K562 (cell line): ENCODE results near the gene PIM3. TPM values are rescaled to one million over a fixed set of nuclear protein-coding genes. Genes with fewer than 3 reads are reported as not detected.

Experiments
- ATAC-seq: fragments of 200-7000 bp; cut with Tn5 transposase; 3 replicates; pipeline ENCODE4 v1.9.1; 2020; ENCODE audit warnings: moderate library complexity
- BruUV-seq: library from RNA; stranded (reverse); fragments of 400-500 nt; replicated peaks from 2 replicates; lab custom pipeline; 2021; lab: Mats Ljungman, UMichigan
- CTCF ChIA-PET: fragments of 300-600 bp; formaldehyde crosslinking; extraction: SDS; loops from one replicate; lab custom pipeline; 2021; ENCODE audit warnings: low intra/inter-chr PET ratio; lab: Yijun Ruan, JAX
- POLR2A ChIA-PET: fragments of 300-600, 350-650 bp; sonication (Branson Sonifier 250); formaldehyde crosslinking; extraction: SDS; loops from one replicate; lab custom pipeline; 2021; ENCODE audit warnings: antibody characterized with exemption, inconsistent platforms; lab: Yijun Ruan, JAX
- DNase-seq, 4 experiments: peaks; one replicate each; pipeline versions ENCODE4 v3.0.0 to v3.0.0-alpha.2; 2011 to 2018; ENCODE audit warnings: low spot score in 3 of 4, mixed read lengths in 3 of 4; ENCODE audit errors: extremely low read depth in 1 of 4
- FAIRE-seq: peaks from 2 replicates; lab custom pipeline; 2011; peaks lifted over from hg19 to GRCh38; lab: Jason Lieb, UNC
- H2AFZ ChIP-seq: 2 replicates; pipeline ENCODE4 v1.6.0; 2011; ENCODE audit warnings: low read depth, low read length, control low read depth, inconsistent platforms
- H3K27ac ChIP-seq: fragments of 200-600 bp; 3 replicates; pipeline ENCODE4 v1.8.0; 2011; ENCODE audit warnings: low read depth, mild to moderate bottlenecking, control low read depth, inconsistent platforms, low read length, moderate library complexity, mixed read lengths; ENCODE audit errors: extremely low read depth
- H3K27me3 ChIP-seq, 2 experiments: fragments of 300-600 bp in 1 of 2; 2 replicates in 1 of 2; 3 replicates in 1 of 2; pipeline versions ENCODE4 v1.6.0 to v1.8.0; 2011; ENCODE audit warnings: inconsistent platforms in 2 of 2, low read length in 2 of 2, mild to moderate bottlenecking in 1 of 2, mixed read lengths in 1 of 2, moderate library complexity in 1 of 2; ENCODE audit not compliant: control insufficient read depth in 2 of 2, insufficient read depth in 2 of 2
- H3K36me3 ChIP-seq: fragments of 300-600 bp; 3 replicates; pipeline ENCODE4 v1.8.0; 2011; ENCODE audit warnings: mild to moderate bottlenecking, low read length, inconsistent platforms; ENCODE audit not compliant: control insufficient read depth, insufficient read depth
- H3K4me1 ChIP-seq, 2 experiments: fragments of 200-600 bp in 1 of 2; replicated peaks in 1 of 2; 2 replicates in 1 of 2; 3 replicates in 1 of 2; pipeline versions ENCODE4 v1.5.1 to v1.8.0; 2011; ENCODE audit warnings: inconsistent platforms in 2 of 2, low read length in 2 of 2, mild to moderate bottlenecking in 1 of 2, mixed read lengths in 1 of 2, moderate library complexity in 1 of 2; ENCODE audit not compliant: control insufficient read depth in 2 of 2, insufficient read depth in 2 of 2
- H3K4me2 ChIP-seq: 2 replicates; pipeline ENCODE4 v1.6.1; 2011; ENCODE audit warnings: low read length, control low read depth, inconsistent platforms, mixed read lengths; ENCODE audit not compliant: insufficient read depth
- H3K4me3 ChIP-seq: fragments of 200-600 bp; sonication (generic), shearing (Covaris generic); 2 replicates; pipeline ENCODE4 v1.5.1; 2016; ENCODE audit warnings: control low read depth, inconsistent platforms
- H3K79me2 ChIP-seq: fragments of 200-600 bp; 3 replicates; pipeline ENCODE4 v1.8.0; 2011; ENCODE audit warnings: low read length, inconsistent platforms; ENCODE audit not compliant: control insufficient read depth, insufficient read depth
- H3K9ac ChIP-seq, 2 experiments: 2 replicates each; pipeline versions ENCODE4 v1.6.0 to v1.6.1; 2011; ENCODE audit warnings: low read depth in 2 of 2, low read length in 2 of 2, control low read depth in 1 of 2, inconsistent platforms in 1 of 2, mild to moderate bottlenecking in 1 of 2, mixed read lengths in 1 of 2; ENCODE audit not compliant: insufficient read depth in 1 of 2
- H3K9me1 ChIP-seq: one replicate; pipeline ENCODE4 v1.6.0; 2011; ENCODE audit warnings: inconsistent platforms, mild to moderate bottlenecking, low read length, moderate library complexity; ENCODE audit not compliant: control insufficient read depth, insufficient read depth
- H3K9me3 ChIP-seq: replicated peaks from 2 replicates; pipeline ENCODE4 v1.5.1; 2011; ENCODE audit warnings: low read depth, low read length, inconsistent platforms; ENCODE audit not compliant: control insufficient read depth, insufficient read depth
- H4K20me1 ChIP-seq: replicated peaks from 2 replicates; pipeline ENCODE4 v1.6.1; 2011; ENCODE audit warnings: low read length, inconsistent platforms, mixed read lengths; ENCODE audit not compliant: control insufficient read depth, insufficient read depth
- CBX3 ChIP-seq, 2 experiments: IDR thresholded peaks; 1 replicate in 1 of 2; 2 replicates in 1 of 2; pipeline ENCODE4 v1.6.1; 2012; ENCODE audit warnings: inconsistent platforms in 2 of 2, low read length in 2 of 2, borderline replicate concordance in 1 of 2, control low read depth in 1 of 2
- DEAF1 ChIP-seq: fragments of 450-650 bp; formaldehyde crosslinking; IDR thresholded peaks from 2 replicates; pipeline ENCODE4 v1.4.0; 2020; ENCODE audit warnings: mild to moderate bottlenecking, moderate library complexity
- KLF10 ChIP-seq: fragments of 250-450 bp; sonication (Bioruptor Pico); IDR thresholded peaks from 2 replicates; pipeline ENCODE4 v1.6.1; 2021; ENCODE audit warnings: matching md5 sums
- NFE2L1 ChIP-seq: fragments of 450-650 bp; IDR thresholded peaks from 2 replicates; pipeline ENCODE4 v1.6.1; 2016; ENCODE audit warnings: missing genetic modification characterization, low read depth, mild to moderate bottlenecking, missing compliant biosample characterization, moderate library complexity, borderline replicate concordance
- NONO ChIP-seq, 2 experiments: fragments of 200-400 bp in 1 of 2; fragments of 450-650 bp in 1 of 2; formaldehyde crosslinking in 1 of 2; IDR thresholded peaks; 2 replicates each; pipeline ENCODE4 v1.6.1; 2017; ENCODE audit warnings: low read depth in 2 of 2, mild to moderate bottlenecking in 2 of 2, moderate library complexity in 2 of 2, low read length in 1 of 2
- NR4A1 ChIP-seq, 2 experiments: fragments of 250-450 bp in 1 of 2; fragments of 450-650 bp in 1 of 2; sonication (Bioruptor Pico) in 1 of 2; IDR thresholded peaks; 2 replicates each; pipeline versions ENCODE4 v1.4.0 to v1.6.1; 2016 to 2020; ENCODE audit warnings: mild to moderate bottlenecking in 2 of 2, missing compliant biosample characterization in 1 of 2, missing genetic modification characterization in 1 of 2, moderate library complexity in 1 of 2
- POLR3G ChIP-seq: IDR thresholded peaks from 2 replicates; pipeline ENCODE4 v1.6.1; 2011; ENCODE audit not compliant: insufficient read length, insufficient replicate concordance; ENCODE audit errors: extremely low read depth
- PURB ChIP-seq: sonication (generic); formaldehyde crosslinking; IDR thresholded peaks from 2 replicates; pipeline ENCODE4 v1.9.0; 2021; ENCODE audit warnings: low read depth, mild to moderate bottlenecking, missing genetic modification reagents
- RHOXF2B ChIP-seq: fragments of 250-450 bp; sonication (Bioruptor Pico); conservative IDR thresholded peaks from 2 replicates; pipeline ENCODE4 v1.5.1; 2021
- TAF1 ChIP-seq: IDR thresholded peaks from 2 replicates; pipeline ENCODE4 v1.6.1; 2011; ENCODE audit warnings: mild to moderate bottlenecking, low read length, moderate library complexity; ENCODE audit not compliant: insufficient read depth, control insufficient read depth, severe bottlenecking; ENCODE audit errors: extremely low read depth
- TARDBP ChIP-seq: fragments of 450-650 bp; IDR thresholded peaks from 2 replicates; pipeline ENCODE4 v1.6.1; 2016
- TFAP4 ChIP-seq: sonication (generic); formaldehyde crosslinking; IDR thresholded peaks from 2 replicates; pipeline ENCODE4 v1.8.0; 2022; ENCODE audit warnings: missing genetic modification reagents, mild to moderate bottlenecking, moderate library complexity, borderline replicate concordance
- U2AF1 ChIP-seq: fragments of 200-400 bp; formaldehyde crosslinking; optimal IDR thresholded peaks from 2 replicates; pipeline ENCODE3; 2017; ENCODE audit warnings: mild to moderate bottlenecking, low read depth, low read length, moderate library complexity
- WHSC1 ChIP-seq: IDR thresholded peaks from one replicate; pipeline ENCODE4 v1.6.1; 2012; ENCODE audit warnings: low read length, control low read depth, inconsistent platforms
- WGBS: fragments of 100-300 bp; shearing (Covaris generic); methylation state at CpG from one replicate; pipeline ENCODE4 v1.1.6; 2016; ENCODE audit warnings: low coverage, mixed read lengths; ENCODE audit not compliant: insufficient coverage; ENCODE audit errors: missing lambda C conversion rate; 5-methylcytosine and 5-hydroxymethylcytosine counted together
- in situ Hi-C: fragments of 300-500 bp; cut with MboI; formaldehyde crosslinking; loops from 4 replicates; pipeline ENCODE4 v1.15.0; 2018; ENCODE audit warnings: inconsistent platforms, mixed read lengths
- intact Hi-C: fragments of 100-400 bp; cut with micrococcal nuclease; formaldehyde crosslinking; loops from 2 replicates; pipeline ENCODE4 v1.14.2; 2022
- polyA plus RNA-seq, 8 experiments: library from polyadenylated mRNA; depleted of rRNA in 4 of 8; stranded (reverse) in 5 of 8; unstranded in 3 of 8; fragments of >200 nt; fragmentation: Nextera tagmentation in 2 of 8; fragmentation: Illumina TruSeq in 1 of 8; extraction: Ambion mirVana in 2 of 8; extraction: Trizol in 1 of 8; gene quantifications; 2 replicates each; pipeline versions ENCODE4 v1.2.1 to v1.2.3, GENCODE V29; 2011 to 2014; ENCODE audit warnings: inconsistent platforms in 1 of 8, missing spikeins in 1 of 8
- total RNA-seq, 7 experiments: library from RNA; depleted of rRNA in 6 of 7; stranded (reverse); fragments of >200 nt in 6 of 7; fragmentation: Illumina TruSeq in 2 of 7; extraction: Trizol in 2 of 7; gene quantifications; 2 replicates each; pipeline versions ENCODE4 v1.2.1 to v1.2.3, GENCODE V29; 2011 to 2021; ENCODE audit warnings: low replicate concordance in 1 of 7

PIM3 gene
- total and polyA plus RNA-seq, 9 of the 15 experiments (the other 6 are each of a cell fraction or from before 2014, with no cell fraction given), result 0.24 to 40.5 (median 5.3) TPM

GRCh38 chr22:49951000-49951677 lies 9.4 kb upstream of the PIM3 start (continued):
- no peak for TF ChIP-seq TFAP4
- no peak for TF ChIP-seq POLR3G

- DNase-seq (no peak), ATAC-seq (no peak), FAIRE-seq (no peak)
- Histone ChIP-seq H3K9me3 (no peaks in the 10 kb centered on the region), H3K36me3 (no peaks in the 10 kb centered on the region), H3K79me2 (no peaks in the 10 kb centered on the region), H3K4me2 (no peak overlapping the region), H3K4me1 (peaks cover 0 to 95% of the 10 kb centered on the region in 2 experiments; a peak in 3 of 5 replicates), H3K9ac (peak overlapping the region in 1 of 2 experiments; percentile 64; a peak in 1 of 4 replicates), H3K4me3 (no peak overlapping the region), H3K27ac (no peak overlapping the region), H2AFZ (no peak overlapping the region), H3K27me3 (no peaks in the 10 kb centered on the region), H3K9me1 (no peaks in the 10 kb centered on the region), H4K20me1 (no peaks in the 10 kb centered on the region)
- ChIA-PET CTCF (no interaction called here), POLR2A (interaction anchor here (1.2 to 1.8 kb wide), 2 partner anchors 9 to 16 kb away, joined by 4 to 10 read pairs; partner anchors contain the start of gene PIM3)
- TF ChIP-seq NR4A1 (CRISPR knock-in tag; IDR thresholded peaks at IDR 0.05) (no peak), NR4A1 (tag; IDR thresholded peaks at IDR 0.05) (no peak), TAF1 (no peak), U2AF1 (no peak), TARDBP (no peak), NFE2L1 (tag) (no peak), RHOXF2B (CRISPR knock-in tag) (no peak), PURB (no peak), WHSC1 (no peak), DEAF1 (no peak), CBX3 (IDR thresholded peaks at IDR 0.05; ENCODE audit: borderline replicate concordance in 1 of 2, low read length in 2 of 2) (no peak), NONO (IDR thresholded peaks at IDR 0.05; ENCODE audit: low read depth in 2 of 2, low read length in 1 of 2) (no peak), KLF10 (CRISPR knock-in tag) (no peak)
- BruUV-seq, result no TSS peak
- intact Hi-C loops, result no loop called here
- in situ Hi-C loops, result no loop called here
- no CpG with 5 or more reads among the region's 4 CpGs for WGBS
Measured at GRCh38 chr22:49951678-49951985, 8.9 kb upstream of the PIM3 start.
